ENCODE results near the gene VAC14.
"Not testable (repeated sequence)": the region's sequence is repeated elsewhere in the genome, so short reads cannot be mapped to it uniquely, and the experiment has no call there.

DNA sequence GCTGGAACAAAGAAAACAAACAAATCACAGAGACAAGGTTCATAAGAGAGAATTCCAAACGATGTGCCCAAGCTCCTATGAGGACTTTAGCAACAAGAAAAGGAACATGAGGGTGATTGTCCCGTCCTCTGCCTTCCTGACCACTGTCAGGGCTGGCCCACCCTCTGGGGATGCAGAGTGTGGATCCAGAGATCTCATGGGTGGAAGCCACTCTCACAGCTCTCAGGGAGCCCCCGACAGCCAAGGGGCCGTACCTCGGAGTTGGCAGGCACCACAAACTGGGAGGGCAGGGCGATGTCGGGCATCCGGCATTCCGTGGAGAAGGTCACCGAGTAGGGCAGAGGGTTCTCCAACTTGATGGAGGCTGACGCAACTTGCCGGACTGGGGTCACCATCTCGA is 17.1 kb upstream of the VAC14 start:
- TF ChIP-seq FOXK2 (IDR thresholded peaks at IDR 0.05); BHLHE40 (IDR thresholded peaks at IDR 0.05; ENCODE audit: borderline replicate concordance); CTBP1 (IDR thresholded peaks at IDR 0.05; ENCODE audit: borderline replicate concordance); ZNF384 (IDR thresholded peaks at IDR 0.05); ARNT (IDR thresholded peaks at IDR 0.05); TARDBP (IDR thresholded peaks at IDR 0.05): not testable (repeated sequence)
